ENCODE results near the gene RNF130. TPM values are rescaled to one million over a fixed set of nuclear protein-coding genes. Genes with fewer than 3 reads are reported as not detected.
A peak's percentile ranks its signal among the peaks of the same experiment; 100 is the strongest.

The RNF130 gene
- total and polyA plus RNA-seq, 2 of the 13 experiments (the other 11 are each of a cell fraction or from before 2014, with no cell fraction given), result 28.2 to 28.3 TPM

GRCh38 chr5:179967489-179967888, 104.1 kb downstream of the RNF130 start (continued):
- TF ChIP-seq ZNF512B (CRISPR knock-in tag; IDR thresholded peaks at IDR 0.05; ENCODE audit: borderline replicate concordance) (no peak), ZGPAT (CRISPR knock-in tag; IDR thresholded peaks at IDR 0.05) (no peak), ZNF274 (CRISPR knock-in tag; IDR thresholded peaks at IDR 0.05) (no peak), ZNF547 (CRISPR knock-in tag; IDR thresholded peaks at IDR 0.05) (no peak), MXD3 (CRISPR knock-in tag; IDR thresholded peaks at IDR 0.05) (no peak), ZBTB34 (CRISPR knock-in tag; IDR thresholded peaks at IDR 0.05) (0 out of 2 replicates have a peak, but pooled peaks have one; percentile 44), ZSCAN5A (CRISPR knock-in tag; IDR thresholded peaks at IDR 0.05; ENCODE audit: borderline replicate concordance) (no peak), MIER2 (CRISPR knock-in tag; IDR thresholded peaks at IDR 0.05) (no peak), CBFB (CRISPR knock-in tag; IDR thresholded peaks at IDR 0.05) (no peak), ZNF891 (CRISPR knock-in tag; IDR thresholded peaks at IDR 0.05) (no peak), RXRA (CRISPR knock-in tag; IDR thresholded peaks at IDR 0.05) (no peak), CSRNP2 (CRISPR knock-in tag; conservative IDR thresholded peaks at IDR 0.05; ENCODE audit: low read depth) (no peak), GATAD2A (CRISPR knock-in tag; IDR thresholded peaks at IDR 0.05) (peak; percentile 41), SOX13 (IDR thresholded peaks at IDR 0.05) (no peak), SOX13 (CRISPR knock-in tag; conservative IDR thresholded peaks at IDR 0.05 in 1 of 2, IDR thresholded peaks at IDR 0.05 in 1 of 2) (peak in 1 of 2 experiments; percentile 57; a peak in 1 of 4 replicates), NFYB (CRISPR knock-in tag; IDR thresholded peaks at IDR 0.05) (no peak), ZNF598 (CRISPR knock-in tag; IDR thresholded peaks at IDR 0.05; ENCODE audit: borderline replicate concordance) (no peak), KDM1A (CRISPR knock-in tag; IDR thresholded peaks at IDR 0.05) (no peak), ZBTB46 (CRISPR knock-in tag; IDR thresholded peaks at IDR 0.05; ENCODE audit: borderline replicate concordance) (no peak), ATF7 (IDR thresholded peaks at IDR 0.05) (no peak), ATF7 (CRISPR knock-in tag; IDR thresholded peaks at IDR 0.05) (no peak)
